Liver (tissue), 9 donors: Measurements from ENCODE around the gene KIF1A. TPM values are rescaled to one million over a fixed set of nuclear protein-coding genes. Genes with fewer than 3 reads are reported as not detected.
"Not testable (repeated sequence)": the region's sequence is repeated elsewhere in the genome, so short reads cannot be mapped to it uniquely, and the experiment has no call there.

Experiments
- DNase-seq: peaks from one replicate; pipeline ENCODE4 v3.0.0-alpha.2; 2017; ENCODE audit warnings: low spot score
- H3K27ac ChIP-seq, 2 donors: one replicate each; pipeline ENCODE4 v1.7.0; 2013; ENCODE audit warnings: inconsistent platforms in 2 of 2, low read length in 2 of 2, control low read depth in 1 of 2, low read depth in 1 of 2, mild to moderate bottlenecking in 1 of 2
- H3K27me3 ChIP-seq, 4 donors: one replicate each; pipeline versions ENCODE4 v1.6.1 to v1.7.0; 2013; ENCODE audit warnings: low read length in 3 of 4, inconsistent platforms in 1 of 4, mild to moderate bottlenecking in 1 of 4, moderate library complexity in 1 of 4; ENCODE audit not compliant: control insufficient read depth in 4 of 4, insufficient read depth in 4 of 4
- H3K36me3 ChIP-seq, 4 donors: one replicate each; pipeline versions ENCODE4 v1.6.1 to v1.7.0; 2013; ENCODE audit warnings: low read length in 3 of 4, mild to moderate bottlenecking in 3 of 4, low read depth in 1 of 4, moderate library complexity in 1 of 4; ENCODE audit not compliant: control insufficient read depth in 4 of 4, insufficient read depth in 3 of 4
- H3K4me1 ChIP-seq, 4 donors: one replicate each; pipeline versions ENCODE4 v1.6.1 to v1.7.0; 2013; ENCODE audit warnings: low read length in 3 of 4, mild to moderate bottlenecking in 3 of 4, moderate library complexity in 1 of 4; ENCODE audit not compliant: control insufficient read depth in 4 of 4, insufficient read depth in 4 of 4
- H3K4me3 ChIP-seq, 3 donors: one replicate each; pipeline versions ENCODE4 v1.6.1 to v1.7.0; 2013; ENCODE audit warnings: low read length in 3 of 3, control low read depth in 1 of 3, low read depth in 1 of 3, mild to moderate bottlenecking in 1 of 3
- H3K9ac ChIP-seq, 2 donors: one replicate each; pipeline ENCODE4 v1.7.0; 2013; ENCODE audit warnings: low read length in 2 of 2, mild to moderate bottlenecking in 2 of 2, moderate library complexity in 2 of 2, control low read depth in 1 of 2, low read depth in 1 of 2
- H3K9me3 ChIP-seq, 4 donors: one replicate each; pipeline versions ENCODE4 v1.6.1 to v1.7.0; 2013; ENCODE audit warnings: low read length in 3 of 4; ENCODE audit not compliant: control insufficient read depth in 4 of 4
- FOXA1 ChIP-seq: IDR thresholded peaks from 2 replicates; pipeline ENCODE4 v1.6.1; 2016; ENCODE audit warnings: antibody characterized with exemption
- FOXA2 ChIP-seq: IDR thresholded peaks from 2 replicates; pipeline ENCODE4 v1.6.1; 2016; ENCODE audit warnings: antibody characterized with exemption
- HNF4A ChIP-seq, 2 donors: conservative IDR thresholded peaks; 2 replicates each; pipeline ENCODE4 v1.6.1; 2016; ENCODE audit warnings: antibody characterized with exemption in 2 of 2, mild to moderate bottlenecking in 2 of 2
- HNF4G ChIP-seq: IDR thresholded peaks from 2 replicates; pipeline ENCODE4 v1.6.1; 2016; ENCODE audit warnings: antibody characterized with exemption
- NR2F2 ChIP-seq: IDR thresholded peaks from 2 replicates; pipeline ENCODE4 v1.6.1; 2016; ENCODE audit warnings: antibody characterized with exemption
- RAD21 ChIP-seq, 2 donors: IDR thresholded peaks; 2 replicates each; pipeline ENCODE4 v1.6.1; 2016; ENCODE audit warnings: antibody characterized with exemption in 2 of 2, mild to moderate bottlenecking in 2 of 2
- RXRA ChIP-seq, 2 donors: IDR thresholded peaks; 2 replicates each; pipeline ENCODE4 v1.6.1; 2017 to 2018; ENCODE audit warnings: antibody characterized with exemption in 2 of 2, mild to moderate bottlenecking in 1 of 2
- SP1 ChIP-seq: IDR thresholded peaks from 2 replicates; pipeline ENCODE4 v1.6.1; 2018; ENCODE audit warnings: antibody characterized with exemption, mild to moderate bottlenecking
- YY1 ChIP-seq: IDR thresholded peaks from 2 replicates; pipeline ENCODE4 v1.6.1; 2016; ENCODE audit warnings: antibody characterized with exemption, mild to moderate bottlenecking
- WGBS: extraction: QIAGEN DNeasy Blood & Tissue Kit; methylation state at CpG from one replicate; pipeline ENCODE4 v1.1.7; 2013; 5-methylcytosine and 5-hydroxymethylcytosine counted together
- polyA plus RNA-seq, 2 donors: library from polyadenylated mRNA; stranded (reverse) in 1 of 2; unstranded in 1 of 2; fragments of 200-250 nt in 1 of 2; fragments of >200 nt in 1 of 2; fragmentation: Nextera tagmentation in 1 of 2; extraction: Ambion mirVana in 1 of 2; gene quantifications; one replicate each; pipeline versions ENCODE4 v1.2.1 to v1.2.3, GENCODE V29; 2013 to 2015
- total RNA-seq, 2 donors: library from RNA; depleted of rRNA; stranded (reverse); fragments of >200 nt; gene quantifications; one replicate each; pipeline ENCODE4 v1.2.3, GENCODE V29; 2014
- TF ChIP-seq, protein P1 (sequence below): fragments of 150-350 bp; IDR thresholded peaks from 2 replicates; pipeline ENCODE4 v1.5.1; 2017; ENCODE audit warnings: improper control_type of control experiment, low read depth, low read length; ENCODE audit not compliant: missing input control
- TF ChIP-seq, protein P2 (sequence below): IDR thresholded peaks from 2 replicates; pipeline ENCODE4 v1.6.1; 2016; ENCODE audit warnings: antibody characterized with exemption
- TF ChIP-seq, protein P3 (sequence below): IDR thresholded peaks from 2 replicates; pipeline ENCODE4 v1.6.1; 2016; ENCODE audit warnings: antibody characterized with exemption
- TF ChIP-seq, protein P4 (sequence below): IDR thresholded peaks from 2 replicates; pipeline ENCODE4 v1.6.1; 2016; ENCODE audit warnings: antibody characterized with exemption
- TF ChIP-seq, protein P5 (sequence below): IDR thresholded peaks from 2 replicates; pipeline ENCODE4 v1.6.1; 2016; ENCODE audit warnings: antibody characterized with exemption, mild to moderate bottlenecking
- donor health status: healthy.
- donor health status: healthy.
- donor health status: healthy.
- donor health status: healthy.
- donor health status: healthy.

Gene KIF1A
- total and polyA plus RNA-seq, 4 donors: 0.03 to 0.21 (median 0.11) TPM

DNA sequence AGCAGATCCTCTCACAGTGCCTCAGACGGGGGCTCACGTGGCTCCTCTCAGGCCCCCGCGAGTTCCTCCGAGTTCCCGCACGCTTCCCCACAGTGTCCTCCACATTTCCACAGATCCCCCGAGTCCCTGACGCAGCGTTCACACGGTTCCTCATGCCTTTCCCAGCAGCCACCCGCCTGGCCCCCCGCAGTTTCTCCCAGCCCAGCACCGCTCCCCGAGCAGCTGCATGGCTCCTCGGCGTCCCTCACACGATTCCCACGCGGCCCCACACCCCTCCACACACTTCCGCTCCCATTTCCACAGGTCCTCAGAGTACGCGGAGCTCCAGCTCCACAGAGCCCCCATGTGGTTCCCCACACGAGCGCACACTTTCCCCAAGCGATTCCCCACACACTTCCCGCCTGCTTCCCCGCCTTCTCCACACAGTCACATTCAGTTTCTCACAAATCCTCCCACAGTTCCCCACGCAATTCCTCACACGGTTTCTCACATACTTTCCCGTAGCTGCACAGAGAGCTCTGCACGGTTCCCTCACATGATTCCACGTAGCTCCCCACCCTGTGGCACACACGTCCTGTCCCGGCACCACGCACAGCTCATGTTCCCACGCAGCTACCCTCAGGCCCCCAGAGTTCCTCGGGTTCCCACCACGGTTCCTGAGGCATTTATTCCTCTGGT, 39.9 kb downstream of the KIF1A start:
- no peak overlapping the region for H3K9ac ChIP-seq
- H3K27me3 ChIP-seq: no peaks in the 10 kb centered on the region
- 89% methylated on average over 39 of the region's 39 CpGs for WGBS
- no peaks in the 10 kb centered on the region for H3K4me1 ChIP-seq
- no peak overlapping the region for H3K27ac ChIP-seq
- TF ChIP-seq, protein P1, sequence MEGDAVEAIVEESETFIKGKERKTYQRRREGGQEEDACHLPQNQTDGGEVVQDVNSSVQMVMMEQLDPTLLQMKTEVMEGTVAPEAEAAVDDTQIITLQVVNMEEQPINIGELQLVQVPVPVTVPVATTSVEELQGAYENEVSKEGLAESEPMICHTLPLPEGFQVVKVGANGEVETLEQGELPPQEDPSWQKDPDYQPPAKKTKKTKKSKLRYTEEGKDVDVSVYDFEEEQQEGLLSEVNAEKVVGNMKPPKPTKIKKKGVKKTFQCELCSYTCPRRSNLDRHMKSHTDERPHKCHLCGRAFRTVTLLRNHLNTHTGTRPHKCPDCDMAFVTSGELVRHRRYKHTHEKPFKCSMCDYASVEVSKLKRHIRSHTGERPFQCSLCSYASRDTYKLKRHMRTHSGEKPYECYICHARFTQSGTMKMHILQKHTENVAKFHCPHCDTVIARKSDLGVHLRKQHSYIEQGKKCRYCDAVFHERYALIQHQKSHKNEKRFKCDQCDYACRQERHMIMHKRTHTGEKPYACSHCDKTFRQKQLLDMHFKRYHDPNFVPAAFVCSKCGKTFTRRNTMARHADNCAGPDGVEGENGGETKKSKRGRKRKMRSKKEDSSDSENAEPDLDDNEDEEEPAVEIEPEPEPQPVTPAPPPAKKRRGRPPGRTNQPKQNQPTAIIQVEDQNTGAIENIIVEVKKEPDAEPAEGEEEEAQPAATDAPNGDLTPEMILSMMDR: no peak
- TF ChIP-seq, protein P2, sequence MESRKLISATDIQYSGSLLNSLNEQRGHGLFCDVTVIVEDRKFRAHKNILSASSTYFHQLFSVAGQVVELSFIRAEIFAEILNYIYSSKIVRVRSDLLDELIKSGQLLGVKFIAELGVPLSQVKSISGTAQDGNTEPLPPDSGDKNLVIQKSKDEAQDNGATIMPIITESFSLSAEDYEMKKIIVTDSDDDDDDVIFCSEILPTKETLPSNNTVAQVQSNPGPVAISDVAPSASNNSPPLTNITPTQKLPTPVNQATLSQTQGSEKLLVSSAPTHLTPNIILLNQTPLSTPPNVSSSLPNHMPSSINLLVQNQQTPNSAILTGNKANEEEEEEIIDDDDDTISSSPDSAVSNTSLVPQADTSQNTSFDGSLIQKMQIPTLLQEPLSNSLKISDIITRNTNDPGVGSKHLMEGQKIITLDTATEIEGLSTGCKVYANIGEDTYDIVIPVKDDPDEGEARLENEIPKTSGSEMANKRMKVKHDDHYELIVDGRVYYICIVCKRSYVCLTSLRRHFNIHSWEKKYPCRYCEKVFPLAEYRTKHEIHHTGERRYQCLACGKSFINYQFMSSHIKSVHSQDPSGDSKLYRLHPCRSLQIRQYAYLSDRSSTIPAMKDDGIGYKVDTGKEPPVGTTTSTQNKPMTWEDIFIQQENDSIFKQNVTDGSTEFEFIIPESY: no peak
- TF ChIP-seq, protein P3, sequence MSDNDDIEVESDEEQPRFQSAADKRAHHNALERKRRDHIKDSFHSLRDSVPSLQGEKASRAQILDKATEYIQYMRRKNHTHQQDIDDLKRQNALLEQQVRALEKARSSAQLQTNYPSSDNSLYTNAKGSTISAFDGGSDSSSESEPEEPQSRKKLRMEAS: no peak
- no peak for TF ChIP-seq HNF4A (conservative IDR thresholded peaks at IDR 0.05)
- TF ChIP-seq, protein P4, sequence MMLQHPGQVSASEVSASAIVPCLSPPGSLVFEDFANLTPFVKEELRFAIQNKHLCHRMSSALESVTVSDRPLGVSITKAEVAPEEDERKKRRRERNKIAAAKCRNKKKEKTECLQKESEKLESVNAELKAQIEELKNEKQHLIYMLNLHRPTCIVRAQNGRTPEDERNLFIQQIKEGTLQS: no peak
- no peak for TF ChIP-seq FOXA1
- no peak for TF ChIP-seq HNF4G
- TF ChIP-seq FOXA2: no peak
- no peak for TF ChIP-seq RAD21 (IDR thresholded peaks at IDR 0.05)
- TF ChIP-seq RXRA (IDR thresholded peaks at IDR 0.05): no peak
- TF ChIP-seq SP1: no peak
- H3K4me3 ChIP-seq: no peak overlapping the region
- no peaks in the 10 kb centered on the region for H3K36me3 ChIP-seq
- no peak for DNase-seq
- H3K9me3 ChIP-seq: no peaks in the 10 kb centered on the region

DNA sequence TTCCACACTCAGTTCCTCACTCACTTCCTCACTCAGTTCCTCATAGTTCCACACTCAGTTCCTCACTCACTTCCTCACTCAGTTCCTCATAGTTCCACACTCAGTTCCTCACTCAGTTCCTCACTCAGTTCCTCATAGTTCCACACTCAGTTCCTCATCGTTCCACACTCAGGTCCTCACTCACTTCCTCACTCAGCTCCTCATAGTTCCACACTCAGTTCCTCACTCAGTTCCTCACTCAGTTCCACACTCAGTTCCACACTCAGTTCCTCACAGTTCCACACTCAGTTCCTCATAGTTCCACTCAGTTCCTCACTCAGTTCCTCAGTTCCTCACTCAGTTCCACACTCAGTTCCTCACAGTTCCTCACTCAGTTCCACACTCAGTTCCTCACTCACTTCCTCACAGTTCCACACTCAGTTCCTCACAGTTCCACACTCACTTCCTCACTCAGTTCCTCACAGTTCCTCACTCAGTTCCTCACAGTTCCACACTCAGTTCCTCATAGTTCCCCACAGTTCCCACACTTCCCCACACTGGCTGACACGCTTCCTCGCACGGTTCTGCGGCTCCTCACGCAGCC, 40.7 kb downstream of the KIF1A start:
- not testable (repeated sequence) for H3K36me3 ChIP-seq, H3K4me1 ChIP-seq
- 78% methylated on average over 6 of the region's 6 CpGs for WGBS

DNA sequence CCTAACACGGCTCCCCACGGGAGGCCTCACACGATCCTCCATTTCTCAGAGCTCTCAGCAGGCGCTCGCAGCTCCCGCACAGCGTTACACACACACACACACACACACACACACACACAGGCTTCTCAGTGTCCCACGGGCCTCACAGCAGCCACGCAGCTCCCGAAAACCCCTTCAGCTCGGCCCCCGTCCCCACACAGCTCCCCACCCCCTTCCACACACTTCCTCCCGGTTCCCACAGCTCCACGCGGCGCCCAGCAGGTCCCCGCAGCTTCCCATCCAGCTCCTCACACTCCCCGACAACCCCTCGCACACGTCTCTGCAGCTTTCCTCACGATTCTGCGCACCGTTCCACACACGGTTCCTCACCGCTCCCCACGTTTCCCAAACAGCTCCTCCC, 41.6 kb downstream of the KIF1A start:
- WGBS: 89% methylated on average over 26 of the region's 26 CpGs
- H3K9ac ChIP-seq: no peak overlapping the region
- no peaks in the 10 kb centered on the region for H3K36me3 ChIP-seq
- no peak overlapping the region for H3K4me3 ChIP-seq
- no peaks in the 10 kb centered on the region for H3K4me1 ChIP-seq
- no peaks in the 10 kb centered on the region for H3K27me3 ChIP-seq
- H3K9me3 ChIP-seq: no peaks in the 10 kb centered on the region
- no peak for DNase-seq
- no peak overlapping the region for H3K27ac ChIP-seq
- TF ChIP-seq, protein P3: no peak
- TF ChIP-seq YY1 (no peak), RAD21 (IDR thresholded peaks at IDR 0.05) (no peak), FOXA1 (no peak), NR2F2 (no peak)
- TF ChIP-seq, protein P2: no peak
- TF ChIP-seq, protein P5, sequence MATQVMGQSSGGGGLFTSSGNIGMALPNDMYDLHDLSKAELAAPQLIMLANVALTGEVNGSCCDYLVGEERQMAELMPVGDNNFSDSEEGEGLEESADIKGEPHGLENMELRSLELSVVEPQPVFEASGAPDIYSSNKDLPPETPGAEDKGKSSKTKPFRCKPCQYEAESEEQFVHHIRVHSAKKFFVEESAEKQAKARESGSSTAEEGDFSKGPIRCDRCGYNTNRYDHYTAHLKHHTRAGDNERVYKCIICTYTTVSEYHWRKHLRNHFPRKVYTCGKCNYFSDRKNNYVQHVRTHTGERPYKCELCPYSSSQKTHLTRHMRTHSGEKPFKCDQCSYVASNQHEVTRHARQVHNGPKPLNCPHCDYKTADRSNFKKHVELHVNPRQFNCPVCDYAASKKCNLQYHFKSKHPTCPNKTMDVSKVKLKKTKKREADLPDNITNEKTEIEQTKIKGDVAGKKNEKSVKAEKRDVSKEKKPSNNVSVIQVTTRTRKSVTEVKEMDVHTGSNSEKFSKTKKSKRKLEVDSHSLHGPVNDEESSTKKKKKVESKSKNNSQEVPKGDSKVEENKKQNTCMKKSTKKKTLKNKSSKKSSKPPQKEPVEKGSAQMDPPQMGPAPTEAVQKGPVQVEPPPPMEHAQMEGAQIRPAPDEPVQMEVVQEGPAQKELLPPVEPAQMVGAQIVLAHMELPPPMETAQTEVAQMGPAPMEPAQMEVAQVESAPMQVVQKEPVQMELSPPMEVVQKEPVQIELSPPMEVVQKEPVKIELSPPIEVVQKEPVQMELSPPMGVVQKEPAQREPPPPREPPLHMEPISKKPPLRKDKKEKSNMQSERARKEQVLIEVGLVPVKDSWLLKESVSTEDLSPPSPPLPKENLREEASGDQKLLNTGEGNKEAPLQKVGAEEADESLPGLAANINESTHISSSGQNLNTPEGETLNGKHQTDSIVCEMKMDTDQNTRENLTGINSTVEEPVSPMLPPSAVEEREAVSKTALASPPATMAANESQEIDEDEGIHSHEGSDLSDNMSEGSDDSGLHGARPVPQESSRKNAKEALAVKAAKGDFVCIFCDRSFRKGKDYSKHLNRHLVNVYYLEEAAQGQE: no peak

More for the DNA sequence above, 40.7 kb downstream of the KIF1A start:
- not testable (repeated sequence) for H3K27ac ChIP-seq, H3K9me3 ChIP-seq, H3K9ac ChIP-seq, H3K27me3 ChIP-seq, DNase-seq, H3K4me3 ChIP-seq
